Fibroblast of lung (primary cell): ENCODE data around the gene ABCA4. TPM values are rescaled to one million over a fixed set of nuclear protein-coding genes. Genes with fewer than 3 reads are reported as not detected.
"Not testable (repeated sequence)": the region's sequence is repeated elsewhere in the genome, so short reads cannot be mapped to it uniquely, and the experiment has no call there.

Experiments used
- DNase-seq, 2 donors: peaks; one replicate each; pipeline versions ENCODE4 v3.0.0 to v3.0.0-alpha.2; 2010; ENCODE audit warnings: low read depth in 2 of 2
- H2AFZ ChIP-seq: 2 replicates; pipeline ENCODE4 v1.5.1; 2012; ENCODE audit warnings: low read length, control low read depth, inconsistent platforms
- H3K27ac ChIP-seq: 2 replicates; pipeline ENCODE4 v1.5.1; 2011; ENCODE audit warnings: low read length, control low read depth; ENCODE audit not compliant: insufficient read depth
- H3K27me3 ChIP-seq: 2 replicates; pipeline ENCODE4 v1.5.1; 2011; ENCODE audit warnings: mild to moderate bottlenecking, low read length; ENCODE audit not compliant: control insufficient read depth, insufficient read depth
- H3K36me3 ChIP-seq: 2 replicates; pipeline ENCODE4 v1.5.1; 2011; ENCODE audit warnings: low read length; ENCODE audit not compliant: control insufficient read depth, insufficient read depth
- H3K4me1 ChIP-seq: 2 replicates; pipeline ENCODE4 v1.5.1; 2011; ENCODE audit warnings: low read length; ENCODE audit not compliant: control insufficient read depth, insufficient read depth; ENCODE audit errors: extremely low read depth
- H3K4me2 ChIP-seq: 2 replicates; pipeline ENCODE4 v1.5.1; 2011; ENCODE audit warnings: low read length, control low read depth; ENCODE audit not compliant: insufficient read depth; ENCODE audit errors: extremely low read depth
- H3K4me3 ChIP-seq, 4 experiments: fragments of 200-600 bp in 1 of 4; sonication (generic) in 1 of 4; replicated peaks in 1 of 4; 2 replicates each; pipeline ENCODE4 v1.5.1; 2011 to 2016; ENCODE audit warnings: low read length in 4 of 4, low read depth in 3 of 4, mild to moderate bottlenecking in 3 of 4, control low read depth in 2 of 4, inconsistent platforms in 1 of 4, mixed read lengths in 1 of 4; ENCODE audit not compliant: insufficient read depth in 1 of 4; ENCODE audit errors: control extremely low read depth in 1 of 4
- H3K79me2 ChIP-seq: 2 replicates; pipeline ENCODE4 v1.5.1; 2012; ENCODE audit warnings: mild to moderate bottlenecking, low read length, inconsistent platforms; ENCODE audit not compliant: control insufficient read depth, insufficient read depth
- H3K9ac ChIP-seq: 2 replicates; pipeline ENCODE4 v1.5.1; 2011; ENCODE audit warnings: mild to moderate bottlenecking, low read length, control low read depth; ENCODE audit not compliant: insufficient read depth
- H3K9me3 ChIP-seq: 2 replicates; pipeline ENCODE4 v1.5.1; 2012; ENCODE audit warnings: low read depth, low read length; ENCODE audit not compliant: control insufficient read depth, insufficient read depth
- H4K20me1 ChIP-seq: 2 replicates; pipeline ENCODE4 v1.5.1; 2011; ENCODE audit warnings: low read length; ENCODE audit not compliant: control insufficient read depth, insufficient read depth; ENCODE audit errors: extremely low read depth
- CTCF ChIP-seq, 2 donors: IDR thresholded peaks in 1 of 2; conservative IDR thresholded peaks in 1 of 2; 1 replicate in 1 of 2; 2 replicates in 1 of 2; pipeline ENCODE4 v1.5.1; 2011 to 2012; ENCODE audit warnings: low read length in 2 of 2, control low read depth in 1 of 2, inconsistent platforms in 1 of 2, low read depth in 1 of 2, mild to moderate bottlenecking in 1 of 2
- EZH2 ChIP-seq: IDR thresholded peaks from 2 replicates; pipeline ENCODE4 v1.5.1; 2012; ENCODE audit warnings: low read length, control low read depth, mild to moderate bottlenecking; ENCODE audit errors: missing control alignments
- polyA plus RNA-seq, 2 donors: library from polyadenylated mRNA; depleted of rRNA in 1 of 2; stranded (reverse) in 1 of 2; unstranded in 1 of 2; fragments of >200 nt; gene quantifications; 2 replicates each; pipeline ENCODE4 v1.2.1, GENCODE V29; 2011 to 2012; ENCODE audit warnings: missing spikeins in 1 of 2
- total RNA-seq: library from RNA; depleted of rRNA; stranded (reverse); fragments of >200 nt; gene quantifications from 2 replicates; pipeline ENCODE4 v1.2.1, GENCODE V29; 2014

The ABCA4 gene
- total and polyA plus RNA-seq, 2 donors (not counting 1 experiment from before 2014, with no cell fraction given): 0.07 to 0.33 TPM

GRCh38 chr1:93992954-93993353 is 128.0 kb downstream of the ABCA4 start:
- Histone ChIP-seq H3K4me1 (no peaks in the 10 kb centered on the region), H3K9ac (no peak overlapping the region), H3K4me2 (no peak overlapping the region), H3K27ac (no peak overlapping the region), H2AFZ (no peak overlapping the region), H3K9me3 (no peaks in the 10 kb centered on the region), H3K27me3 (peaks cover 3% of the 10 kb centered on the region), H3K4me3 (no peak overlapping the region), H4K20me1 (no peaks in the 10 kb centered on the region), H3K36me3 (no peaks in the 10 kb centered on the region), H3K79me2 (no peaks in the 10 kb centered on the region)
- TF ChIP-seq CTCF (conservative IDR thresholded peaks at IDR 0.05 in 1 of 2, IDR thresholded peaks at IDR 0.05 in 1 of 2; ENCODE audit: low read depth in 1 of 2, low read length in 2 of 2) (no peak), EZH2 (no peak)
- no peak for DNase-seq

GRCh38 chr1:93992190-93992589 is 128.8 kb downstream of the ABCA4 start:
- Histone ChIP-seq H3K9ac (no peak overlapping the region), H4K20me1 (no peaks in the 10 kb centered on the region), H3K79me2 (no peaks in the 10 kb centered on the region), H3K36me3 (no peaks in the 10 kb centered on the region), H3K9me3 (no peaks in the 10 kb centered on the region), H2AFZ (no peak overlapping the region), H3K4me3 (no peak overlapping the region), H3K27ac (no peak overlapping the region), H3K27me3 (peaks cover 3% of the 10 kb centered on the region), H3K4me1 (no peaks in the 10 kb centered on the region), H3K4me2 (no peak overlapping the region)
- no peak for DNase-seq
- no peak for TF ChIP-seq EZH2
- no peak for TF ChIP-seq CTCF (conservative IDR thresholded peaks at IDR 0.05 in 1 of 2, IDR thresholded peaks at IDR 0.05 in 1 of 2; ENCODE audit: low read depth in 1 of 2, low read length in 2 of 2)

- Histone ChIP-seq H3K36me3 (no peaks in the 10 kb centered on the region), H3K27ac (no peak overlapping the region), H3K27me3 (peaks cover 3% of the 10 kb centered on the region), H3K4me3 (no peak overlapping the region), H3K4me2 (no peak overlapping the region), H2AFZ (no peak overlapping the region), H3K9me3 (no peaks in the 10 kb centered on the region), H3K79me2 (no peaks in the 10 kb centered on the region), H4K20me1 (no peaks in the 10 kb centered on the region), H3K9ac (no peak overlapping the region), H3K4me1 (no peaks in the 10 kb centered on the region)
- TF ChIP-seq CTCF (conservative IDR thresholded peaks at IDR 0.05 in 1 of 2, IDR thresholded peaks at IDR 0.05 in 1 of 2; ENCODE audit: low read depth in 1 of 2, low read length in 2 of 2) (no peak), EZH2 (no peak)
- no peak for DNase-seq
Measured at GRCh38 chr1:93991271-93991670, 129.7 kb downstream of the ABCA4 start.

GRCh38 chr1:93990477-93990876 is 130.5 kb downstream of the ABCA4 start:
- H3K4me1 ChIP-seq, H3K9ac ChIP-seq, H3K9me3 ChIP-seq, H3K27me3 ChIP-seq, H3K36me3 ChIP-seq, H3K4me2 ChIP-seq, H3K4me3 ChIP-seq, H3K27ac ChIP-seq, DNase-seq, H2AFZ ChIP-seq, H4K20me1 ChIP-seq, H3K79me2 ChIP-seq: not testable (repeated sequence)
